Peyer's patch (tissue), 4 donors: ENCODE measurements around the gene GIGYF1.

ENCODE experiments used
- POLR2A ChIP-seq, 2 donors: fragments of 450-650 bp; IDR thresholded peaks; one replicate each; pipeline ENCODE4 v1.5.1; 2017; ENCODE audit warnings: antibody characterized with exemption in 2 of 2, mild to moderate bottlenecking in 2 of 2, moderate library complexity in 2 of 2
- TF ChIP-seq, protein P1 (sequence below), 6 experiments: fragments of 450-650 bp in 4 of 6; fragments of 200-600 bp in 2 of 6; sonication (generic) in 1 of 6; IDR thresholded peaks; one replicate each; pipeline ENCODE4 v1.5.1; 2017 to 2019; ENCODE audit warnings: antibody characterized with exemption in 6 of 6, mild to moderate bottlenecking in 3 of 6, moderate library complexity in 1 of 6

GRCh38 chr7:100723732-100724275 lies 29.8 kb upstream of the GIGYF1 start:
- no peak for TF ChIP-seq POLR2A (IDR thresholded peaks at IDR 0.05)
- TF ChIP-seq, protein P1, sequence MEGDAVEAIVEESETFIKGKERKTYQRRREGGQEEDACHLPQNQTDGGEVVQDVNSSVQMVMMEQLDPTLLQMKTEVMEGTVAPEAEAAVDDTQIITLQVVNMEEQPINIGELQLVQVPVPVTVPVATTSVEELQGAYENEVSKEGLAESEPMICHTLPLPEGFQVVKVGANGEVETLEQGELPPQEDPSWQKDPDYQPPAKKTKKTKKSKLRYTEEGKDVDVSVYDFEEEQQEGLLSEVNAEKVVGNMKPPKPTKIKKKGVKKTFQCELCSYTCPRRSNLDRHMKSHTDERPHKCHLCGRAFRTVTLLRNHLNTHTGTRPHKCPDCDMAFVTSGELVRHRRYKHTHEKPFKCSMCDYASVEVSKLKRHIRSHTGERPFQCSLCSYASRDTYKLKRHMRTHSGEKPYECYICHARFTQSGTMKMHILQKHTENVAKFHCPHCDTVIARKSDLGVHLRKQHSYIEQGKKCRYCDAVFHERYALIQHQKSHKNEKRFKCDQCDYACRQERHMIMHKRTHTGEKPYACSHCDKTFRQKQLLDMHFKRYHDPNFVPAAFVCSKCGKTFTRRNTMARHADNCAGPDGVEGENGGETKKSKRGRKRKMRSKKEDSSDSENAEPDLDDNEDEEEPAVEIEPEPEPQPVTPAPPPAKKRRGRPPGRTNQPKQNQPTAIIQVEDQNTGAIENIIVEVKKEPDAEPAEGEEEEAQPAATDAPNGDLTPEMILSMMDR (IDR thresholded peaks at IDR 0.05) = no peak
